HG02885 (cell line): ENCODE measurements around the gene RAB11FIP4.

ENCODE experiments used
- ATAC-seq: cut with Tn5 transposase; IDR thresholded peaks from one replicate; pipeline ENCODE4 v1.9.1; 2021; ENCODE audit warnings: mild to moderate bottlenecking; ENCODE audit not compliant: unreplicated experiment, poor library complexity

RAB11FIP4 gene

DNA sequence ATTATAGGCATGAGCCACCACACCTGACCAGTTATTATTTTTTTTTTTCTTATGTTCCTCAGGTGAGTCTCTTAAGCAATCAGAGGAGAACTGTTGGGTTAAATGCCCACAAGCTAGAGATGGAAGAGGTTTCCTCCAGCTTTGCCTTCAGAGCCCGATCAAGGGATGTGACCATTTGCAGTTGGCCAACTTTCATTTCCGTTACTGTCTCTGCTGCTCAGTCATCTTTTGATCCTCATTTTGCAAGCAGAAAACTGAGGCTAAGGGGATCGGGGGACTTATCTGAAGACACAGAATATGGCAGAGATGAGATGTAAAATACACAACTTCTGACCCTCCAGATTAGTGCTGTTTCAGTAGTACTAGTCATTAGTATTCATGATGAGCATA, 188.8 kb downstream of the RAB11FIP4 start:
- ATAC-seq, result no peak

DNA sequence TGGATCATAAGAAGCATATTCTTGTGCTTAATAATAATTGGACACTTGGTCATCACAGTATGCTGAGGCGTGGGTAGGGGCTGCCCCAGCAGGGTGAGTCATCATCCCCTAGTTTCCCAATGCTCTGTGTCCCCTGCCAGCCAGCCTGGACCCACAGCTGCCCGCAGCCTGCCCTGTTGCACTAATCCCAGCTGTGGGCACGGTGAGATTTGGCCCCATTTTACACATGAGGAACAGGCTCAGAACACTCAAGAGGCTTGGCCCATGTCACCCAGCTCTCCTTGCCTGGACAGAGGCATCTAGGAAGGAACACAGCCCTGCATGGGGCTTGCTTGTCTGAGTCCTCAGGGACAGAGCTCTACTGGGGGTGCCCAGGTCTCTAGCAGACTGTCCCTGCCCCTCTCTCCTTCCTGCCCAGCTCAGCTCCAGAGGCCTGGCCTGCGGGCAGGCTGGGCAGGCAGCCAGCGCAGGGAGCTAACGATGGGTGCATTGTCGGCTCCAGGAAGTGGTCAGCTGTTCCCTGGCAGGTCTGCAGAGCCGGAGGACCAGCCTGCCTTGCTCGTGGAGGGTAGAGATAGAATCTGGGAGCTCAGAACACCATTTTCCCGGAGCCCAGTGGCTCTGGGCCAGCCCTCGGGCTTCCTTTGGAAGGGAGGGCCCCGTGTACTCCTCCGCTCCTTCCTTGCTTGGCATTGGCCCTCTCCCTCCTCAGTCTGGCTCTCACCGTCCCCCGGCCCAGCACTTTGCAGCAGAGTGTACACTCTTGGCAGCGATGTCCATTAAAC, 189.4 kb downstream of the RAB11FIP4 start:
- no peak for ATAC-seq

DNA sequence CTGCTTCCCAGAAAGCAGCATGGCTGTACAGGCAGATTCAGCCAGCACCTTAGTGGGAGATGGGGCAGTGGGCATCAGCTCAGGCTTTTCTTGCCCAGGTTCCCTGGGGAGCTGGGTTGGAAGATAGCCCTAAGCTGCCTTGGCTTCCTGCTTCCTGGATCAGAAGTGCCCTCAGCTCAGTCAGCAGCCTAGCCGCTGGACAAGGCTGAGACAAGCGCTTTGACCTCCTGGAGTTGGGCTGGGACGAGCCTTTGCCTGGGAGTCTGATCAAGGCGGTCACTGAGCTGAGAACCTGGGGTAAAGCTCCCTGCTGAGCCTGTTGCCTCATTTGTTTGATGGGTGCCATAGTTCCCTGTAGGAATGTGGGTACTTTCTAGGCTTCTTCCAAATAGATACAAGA, 190.0 kb downstream of the RAB11FIP4 start:
- no peak for ATAC-seq

DNA sequence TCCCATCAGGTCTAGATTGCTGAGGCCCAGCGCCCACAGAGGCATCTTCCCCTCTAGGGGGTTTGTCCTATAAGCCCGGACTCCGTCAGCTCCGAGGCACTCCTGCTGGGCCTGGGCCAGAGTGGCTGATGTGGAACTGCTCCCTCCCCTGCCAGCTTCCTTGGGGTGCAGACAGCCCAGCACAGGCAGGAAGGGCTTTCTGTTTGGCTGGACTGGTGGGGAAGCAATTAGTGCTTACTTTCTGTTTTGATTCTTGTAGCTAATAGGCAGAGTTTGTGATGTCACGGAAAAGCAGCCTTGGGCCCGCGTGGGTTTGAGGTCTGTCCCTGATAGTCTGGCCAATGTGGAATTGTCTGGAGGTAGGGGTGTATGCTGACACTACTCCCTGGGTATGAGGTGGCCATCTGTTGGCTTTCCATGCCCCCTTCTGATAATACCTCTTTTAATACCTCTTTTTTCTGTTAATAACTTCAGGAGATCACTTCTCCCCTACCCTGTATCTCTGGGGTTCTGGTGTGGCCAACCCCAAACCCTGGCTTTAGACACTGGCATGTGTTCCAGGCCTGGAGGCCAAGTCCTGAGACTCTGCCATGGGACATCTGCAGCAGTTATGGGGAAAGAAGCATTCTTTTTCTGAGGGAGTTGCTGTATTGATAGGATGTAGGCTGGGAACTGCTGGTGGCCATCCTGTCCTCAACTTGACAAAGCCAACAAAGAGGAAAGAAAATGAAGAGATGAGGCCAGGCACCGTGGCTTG, 190.9 kb downstream of the RAB11FIP4 start:
- no peak for ATAC-seq

DNA sequence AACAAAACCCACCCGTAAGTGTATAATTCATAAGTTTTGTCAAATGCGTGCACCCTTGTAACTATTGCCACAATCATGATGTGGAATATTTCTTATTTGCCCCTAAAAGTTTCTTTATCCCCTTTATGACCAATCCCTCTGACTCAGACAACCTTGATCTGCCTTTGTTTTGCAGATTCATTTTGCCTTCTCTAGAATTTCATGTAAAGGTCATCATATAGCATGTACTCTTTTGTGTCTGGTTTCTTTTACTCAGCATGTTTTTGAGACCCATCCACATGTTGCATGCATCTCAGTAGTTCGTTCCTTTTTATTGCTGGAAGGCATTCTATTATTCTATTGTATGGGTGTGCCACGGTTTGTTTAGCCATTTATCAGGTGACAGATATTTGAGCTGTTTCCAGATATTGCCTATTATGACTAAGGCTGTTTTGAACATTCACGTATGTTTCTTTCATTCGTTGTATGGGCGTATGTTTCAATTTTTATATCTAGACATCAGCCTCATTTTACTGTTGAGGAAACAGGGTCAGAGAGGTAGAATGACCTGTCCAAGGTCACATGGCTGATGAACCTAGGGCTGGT, 192.4 kb downstream of the RAB11FIP4 start:
- ATAC-seq, result no peak

DNA sequence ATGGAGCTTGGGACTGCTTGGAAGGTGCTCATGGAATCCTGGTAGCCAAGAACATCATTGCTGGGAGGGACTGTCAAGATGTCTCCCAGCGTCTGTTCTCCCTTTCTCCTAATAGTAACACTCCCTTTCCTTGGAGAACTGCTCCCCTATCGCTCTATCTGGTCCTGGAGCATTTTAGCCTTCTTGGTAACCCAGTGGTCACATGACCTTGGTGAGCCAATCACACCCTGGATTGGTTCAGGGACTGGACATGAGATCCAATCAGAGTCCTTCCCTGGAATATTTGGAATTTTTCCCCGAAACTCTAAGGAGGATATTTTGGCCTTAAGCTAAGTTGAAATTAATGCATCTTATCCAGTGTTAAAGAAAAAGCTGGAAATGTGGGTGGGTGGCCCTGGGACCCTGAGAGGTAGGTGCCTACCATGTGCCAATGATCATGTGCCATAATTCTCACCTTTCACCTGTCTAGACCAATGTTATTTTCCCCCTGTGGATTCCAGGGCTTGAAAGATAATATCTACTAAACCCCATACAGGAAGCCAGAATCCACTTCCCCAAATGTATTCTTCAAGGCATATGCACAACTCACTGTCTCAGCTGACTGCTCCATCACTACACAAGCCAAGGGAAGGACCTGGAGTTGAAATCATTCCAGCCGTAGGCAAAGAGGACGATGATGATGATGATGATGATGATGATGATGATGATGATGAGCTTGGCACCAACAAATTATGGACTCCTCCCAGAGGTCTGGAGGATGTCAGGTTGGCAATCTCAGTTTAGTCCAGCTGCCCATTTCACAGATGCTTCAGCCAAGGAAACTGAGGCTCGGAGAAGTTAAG, 193.2 kb downstream of the RAB11FIP4 start:
- ATAC-seq, result no peak

DNA sequence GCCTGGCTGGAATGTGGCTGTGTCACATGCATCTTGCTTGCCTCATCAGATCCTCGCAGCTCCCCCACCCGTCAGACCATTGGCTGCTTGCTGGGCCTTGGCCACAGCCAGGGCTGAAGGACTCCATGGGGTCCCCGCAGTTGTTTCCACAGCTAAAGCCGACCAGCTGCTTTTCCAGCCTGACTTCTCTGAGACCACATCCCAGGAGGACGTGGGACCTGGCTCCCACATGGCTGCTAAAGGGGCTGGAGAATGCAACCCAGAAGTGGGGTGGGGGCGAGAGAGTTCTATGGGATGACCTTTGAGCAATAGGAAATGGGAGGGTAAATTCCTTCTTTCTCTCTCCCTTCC, 193.8 kb downstream of the RAB11FIP4 start:
- ATAC-seq, result no peak

DNA sequence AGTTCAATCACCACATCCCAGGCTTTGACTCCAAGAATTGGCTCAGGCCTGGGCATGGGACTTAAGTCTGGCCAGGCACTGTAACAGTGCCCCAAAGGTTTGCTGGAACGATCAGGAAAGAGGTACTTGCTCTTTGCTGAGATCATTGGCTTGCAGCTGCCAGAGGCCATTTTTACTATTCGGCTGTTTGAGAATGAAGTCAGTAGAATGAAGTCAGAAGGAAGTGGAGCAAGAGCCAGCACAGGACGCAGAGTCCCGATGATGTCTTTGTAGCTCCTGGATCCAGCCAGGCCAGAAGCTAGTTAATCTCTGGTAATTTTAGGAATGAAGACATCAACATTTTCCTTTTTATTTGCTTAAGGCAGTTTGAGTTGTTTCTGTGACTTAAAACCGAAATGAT, 195.5 kb downstream of the RAB11FIP4 start:
- ATAC-seq, result no peak

DNA sequence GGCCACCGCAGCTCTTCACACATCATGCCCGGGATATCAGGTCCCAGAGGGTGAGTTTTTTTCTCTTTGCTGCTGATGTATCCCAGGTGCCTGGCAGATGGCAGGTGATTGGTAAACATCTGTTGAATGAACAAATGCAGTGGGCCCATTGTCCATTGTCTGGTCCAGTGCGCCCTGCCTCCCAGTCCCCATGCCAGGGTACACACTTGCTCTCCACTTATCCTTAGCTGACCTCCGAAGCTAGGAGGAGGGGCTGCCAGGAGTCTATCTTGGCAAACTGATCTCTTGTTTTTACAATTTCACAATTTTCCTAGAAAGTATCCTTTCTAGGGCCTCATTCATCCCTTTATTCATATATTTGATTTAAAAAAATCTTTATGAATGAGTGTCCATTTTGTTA, 196.0 kb downstream of the RAB11FIP4 start:
- no peak for ATAC-seq
